GM23338 (cell line): ENCODE data around the gene ANO6. TPM values are rescaled to one million over a fixed set of nuclear protein-coding genes. Genes with fewer than 3 reads are reported as not detected.

Experiments
- ATAC-seq: fragments of 200-7000 bp; cut with Tn5 transposase; 3 replicates; pipeline ENCODE4 v1.9.1; 2020
- DNase-seq: peaks from one replicate; pipeline ENCODE4 v3.0.0-alpha.2; 2015; ENCODE audit warnings: low spot score
- H2AFZ ChIP-seq: fragments of 200-600 bp; sonication (generic); 2 replicates; pipeline ENCODE4 v1.8.0; 2016; ENCODE audit warnings: antibody characterized with exemption, mild to moderate bottlenecking, moderate library complexity
- H3F3A ChIP-seq: fragments of 200-600 bp; sonication (generic); replicated peaks from 2 replicates; pipeline ENCODE4 v1.8.0; 2017; ENCODE audit warnings: antibody characterized with exemption, mixed run types, low read depth
- H3K27ac ChIP-seq: fragments of 200-600 bp; sonication (generic); 2 replicates; pipeline ENCODE4 v1.6.1; 2016; ENCODE audit warnings: low read depth
- H3K27me3 ChIP-seq: fragments of 200-600 bp; sonication (generic); 2 replicates; pipeline ENCODE4 v1.8.0; 2016; ENCODE audit warnings: mild to moderate bottlenecking, mixed run types, moderate library complexity; ENCODE audit not compliant: insufficient read depth
- H3K36me3 ChIP-seq: fragments of 200-600 bp; sonication (generic); 2 replicates; pipeline ENCODE4 v1.8.0; 2016; ENCODE audit warnings: mild to moderate bottlenecking; ENCODE audit not compliant: insufficient read depth
- H3K4me1 ChIP-seq: fragments of 200-600 bp; sonication (generic); 2 replicates; pipeline ENCODE4 v1.8.0; 2016; ENCODE audit warnings: mild to moderate bottlenecking, moderate library complexity; ENCODE audit not compliant: insufficient read depth
- H3K4me2 ChIP-seq: fragments of 200-600 bp; sonication (generic); 2 replicates; pipeline ENCODE4 v1.7.1; 2017; ENCODE audit warnings: mixed run types
- H3K4me3 ChIP-seq: fragments of 200-600 bp; sonication (generic); 2 replicates; pipeline ENCODE4 v1.6.1; 2016; ENCODE audit warnings: mixed run types
- H3K79me2 ChIP-seq: fragments of 200-600 bp; sonication (generic); replicated peaks from 2 replicates; pipeline ENCODE4 v1.8.0; 2017; ENCODE audit warnings: mild to moderate bottlenecking; ENCODE audit not compliant: insufficient read depth
- H3K9me2 ChIP-seq: fragments of 200-600 bp; sonication (generic); 2 replicates; pipeline ENCODE4 v1.8.0; 2017; ENCODE audit not compliant: insufficient read depth
- H4K20me1 ChIP-seq: fragments of 200-600 bp; sonication (generic); replicated peaks from 2 replicates; pipeline ENCODE4 v1.8.0; 2017; ENCODE audit warnings: mild to moderate bottlenecking; ENCODE audit not compliant: insufficient read depth
- H3K27ac Mint-ChIP-seq: 2 replicates; pipeline ENCODE4 v1.8.0; 2020; ENCODE audit warnings: inconsistent platforms, mild to moderate bottlenecking, moderate library complexity, mixed read lengths
- H3K27me3 Mint-ChIP-seq: 3 replicates; pipeline ENCODE4 v1.8.0; 2022; ENCODE audit warnings: low read depth, mild to moderate bottlenecking, moderate library complexity, mixed read lengths, inconsistent platforms; ENCODE audit not compliant: insufficient read depth, poor library complexity
- H3K36me3 Mint-ChIP-seq: 3 replicates; pipeline ENCODE4 v1.8.0; 2021; ENCODE audit warnings: low read depth, mild to moderate bottlenecking, inconsistent platforms, moderate library complexity, mixed read lengths
- H3K4me1 Mint-ChIP-seq: 3 replicates; pipeline ENCODE4 v1.8.0; 2020; ENCODE audit warnings: mild to moderate bottlenecking, inconsistent platforms, mixed read lengths
- H3K4me3 Mint-ChIP-seq: 3 replicates; pipeline ENCODE4 v1.8.0; 2021; ENCODE audit warnings: moderate library complexity, mild to moderate bottlenecking, inconsistent platforms, mixed read lengths
- H3K9me3 Mint-ChIP-seq: 3 replicates; pipeline ENCODE4 v1.8.0; 2020; ENCODE audit warnings: moderate library complexity, mild to moderate bottlenecking, inconsistent platforms, mixed read lengths
- CREB1 ChIP-seq: fragments of 250-450 bp; sonication (Bioruptor Pico); IDR thresholded peaks from 2 replicates; pipeline ENCODE4 v1.5.0; 2020; ENCODE audit warnings: low read depth, mild to moderate bottlenecking, moderate library complexity
- EZH2 ChIP-seq: fragments of 200-600 bp; sonication (generic); IDR thresholded peaks from one replicate; pipeline ENCODE4 v1.8.0; 2017; ENCODE audit warnings: antibody characterized with exemption, mild to moderate bottlenecking, low read depth; ENCODE audit not compliant: unreplicated experiment
- EZH2phosphoT487 ChIP-seq: fragments of 200-600 bp; sonication (generic); IDR thresholded peaks from one replicate; pipeline ENCODE4 v1.8.1; 2018; ENCODE audit warnings: antibody characterized with exemption; ENCODE audit not compliant: unreplicated experiment
- JUNB ChIP-seq: IDR thresholded peaks from one replicate; pipeline ENCODE4 v1.6.1; 2016; ENCODE audit warnings: antibody characterized with exemption; ENCODE audit not compliant: unreplicated experiment
- NANOG ChIP-seq: IDR thresholded peaks from 2 replicates; pipeline ENCODE4 v1.6.1; 2016; ENCODE audit warnings: antibody characterized with exemption, borderline replicate concordance
- POLR2AphosphoS5 ChIP-seq: IDR thresholded peaks from 2 replicates; pipeline ENCODE4 v1.6.1; 2016; ENCODE audit warnings: antibody characterized with exemption, low read depth
- STAT1 ChIP-seq: IDR thresholded peaks from one replicate; pipeline ENCODE4 v1.6.1; 2016; ENCODE audit warnings: antibody characterized with exemption; ENCODE audit not compliant: unreplicated experiment
- ZNF114 ChIP-seq: fragments of 250-450 bp; sonication (Bioruptor Pico); IDR thresholded peaks from 2 replicates; pipeline ENCODE4 v1.5.0; 2020; ENCODE audit warnings: mild to moderate bottlenecking, moderate library complexity
- ZNF331 ChIP-seq: fragments of 250-450 bp; sonication (Bioruptor Pico); IDR thresholded peaks from 2 replicates; pipeline ENCODE4 v1.5.0; 2020; ENCODE audit warnings: low read depth, mild to moderate bottlenecking, moderate library complexity
- polyA plus RNA-seq: library from polyadenylated mRNA; unstranded; fragments of >200 nt; fragmentation: Nextera tagmentation; extraction: Ambion mirVana; gene quantifications from 2 replicates; pipeline ENCODE4 v1.2.1, GENCODE V29; 2016
- total RNA-seq: library from RNA; depleted of rRNA; stranded (reverse); fragments of >200 nt; shearing (Covaris generic); gene quantifications from 2 replicates; pipeline ENCODE4 v1.2.3, GENCODE V29; 2014
- TF ChIP-seq, protein P1 (sequence below): IDR thresholded peaks from 2 replicates; pipeline ENCODE4 v1.6.1; 2016; ENCODE audit warnings: antibody characterized with exemption
- TF ChIP-seq, protein P2 (sequence below): fragments of 250-450 bp; sonication (Bioruptor Pico); IDR thresholded peaks from 2 replicates; pipeline ENCODE4 v1.5.0; 2020; ENCODE audit warnings: mild to moderate bottlenecking, moderate library complexity
- TF ChIP-seq, protein P3 (sequence below), 2 experiments: fragments of 200-600 bp in 1 of 2; sonication (generic) in 1 of 2; conservative IDR thresholded peaks; 2 replicates each; pipeline versions ENCODE4 v1.5.1 to v1.6.1; 2016 to 2017; ENCODE audit warnings: antibody characterized with exemption in 2 of 2, low read depth in 2 of 2, mild to moderate bottlenecking in 2 of 2, moderate library complexity in 1 of 2
- TF ChIP-seq, protein P4 (sequence below): IDR thresholded peaks from one replicate; pipeline ENCODE4 v1.6.1; 2018; ENCODE audit warnings: antibody characterized with exemption; ENCODE audit not compliant: unreplicated experiment

Gene ANO6
- total and polyA plus RNA-seq, 2 experiments from 2014 or later: 21.1 to 48.9 TPM

DNA sequence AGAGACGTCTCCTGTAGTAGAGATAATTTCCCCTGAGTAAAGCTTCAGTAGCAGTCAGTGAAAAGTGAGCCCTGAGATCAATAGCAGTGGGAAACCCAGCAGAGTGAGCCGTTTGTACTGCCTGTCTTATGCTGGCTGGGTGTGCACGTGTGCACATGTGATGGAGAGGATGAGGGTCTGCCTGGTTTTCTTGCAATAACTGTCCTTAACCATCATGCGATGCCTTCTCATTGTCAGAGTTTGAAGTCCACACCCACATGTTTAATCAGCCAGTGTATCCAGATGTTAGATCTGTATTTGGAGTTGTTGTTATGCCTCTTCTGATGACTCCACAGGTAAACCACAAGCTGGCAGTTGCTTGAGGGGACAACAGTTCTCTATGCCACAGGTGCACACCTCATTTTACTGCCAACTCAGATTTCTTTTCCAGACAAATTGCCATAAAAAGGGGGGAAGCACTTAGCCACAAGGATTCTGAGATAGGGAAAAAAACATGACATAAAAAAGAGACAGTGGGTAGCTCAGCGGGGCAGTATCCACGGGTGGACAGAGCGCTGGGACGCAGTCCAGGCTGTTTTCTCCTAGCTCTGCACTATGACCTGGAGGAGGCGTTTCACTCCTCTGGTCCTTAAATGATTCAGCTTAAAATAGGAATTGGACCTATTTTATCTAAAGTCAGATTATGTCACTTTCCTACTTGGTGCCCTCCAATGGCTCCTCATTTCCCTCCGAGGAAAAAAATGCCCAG, 192.3 kb downstream of the ANO6 start:
- H3K36me3 ChIP-seq: peaks cover 29% of the 10 kb centered on the region
- Mint-ChIP-seq H3K27ac (no peak overlapping the region), H3K9me3 (no peaks in the 10 kb centered on the region), H3K4me1 (no peaks in the 10 kb centered on the region), H3K27me3 (no peaks in the 10 kb centered on the region), H3K4me3 (no peak overlapping the region), H3K36me3 (peaks cover 41% of the 10 kb centered on the region)
- H3K27ac ChIP-seq: no peak overlapping the region
- no peak overlapping the region for H3K4me3 ChIP-seq
- H2AFZ ChIP-seq: no peak overlapping the region
- no peak for TF ChIP-seq EZH2phosphoT487
- no peak for TF ChIP-seq NANOG
- TF ChIP-seq STAT1: no peak
- TF ChIP-seq CREB1 (CRISPR knock-in tag): no peak
- TF ChIP-seq, protein P1, sequence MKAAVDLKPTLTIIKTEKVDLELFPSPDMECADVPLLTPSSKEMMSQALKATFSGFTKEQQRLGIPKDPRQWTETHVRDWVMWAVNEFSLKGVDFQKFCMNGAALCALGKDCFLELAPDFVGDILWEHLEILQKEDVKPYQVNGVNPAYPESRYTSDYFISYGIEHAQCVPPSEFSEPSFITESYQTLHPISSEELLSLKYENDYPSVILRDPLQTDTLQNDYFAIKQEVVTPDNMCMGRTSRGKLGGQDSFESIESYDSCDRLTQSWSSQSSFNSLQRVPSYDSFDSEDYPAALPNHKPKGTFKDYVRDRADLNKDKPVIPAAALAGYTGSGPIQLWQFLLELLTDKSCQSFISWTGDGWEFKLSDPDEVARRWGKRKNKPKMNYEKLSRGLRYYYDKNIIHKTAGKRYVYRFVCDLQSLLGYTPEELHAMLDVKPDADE: no peak
- no peak for TF ChIP-seq ZNF331 (CRISPR knock-in tag)
- TF ChIP-seq EZH2: no peak
- TF ChIP-seq ZNF114 (CRISPR knock-in tag): no peak
- no peak for TF ChIP-seq POLR2AphosphoS5
- TF ChIP-seq, protein P2, sequence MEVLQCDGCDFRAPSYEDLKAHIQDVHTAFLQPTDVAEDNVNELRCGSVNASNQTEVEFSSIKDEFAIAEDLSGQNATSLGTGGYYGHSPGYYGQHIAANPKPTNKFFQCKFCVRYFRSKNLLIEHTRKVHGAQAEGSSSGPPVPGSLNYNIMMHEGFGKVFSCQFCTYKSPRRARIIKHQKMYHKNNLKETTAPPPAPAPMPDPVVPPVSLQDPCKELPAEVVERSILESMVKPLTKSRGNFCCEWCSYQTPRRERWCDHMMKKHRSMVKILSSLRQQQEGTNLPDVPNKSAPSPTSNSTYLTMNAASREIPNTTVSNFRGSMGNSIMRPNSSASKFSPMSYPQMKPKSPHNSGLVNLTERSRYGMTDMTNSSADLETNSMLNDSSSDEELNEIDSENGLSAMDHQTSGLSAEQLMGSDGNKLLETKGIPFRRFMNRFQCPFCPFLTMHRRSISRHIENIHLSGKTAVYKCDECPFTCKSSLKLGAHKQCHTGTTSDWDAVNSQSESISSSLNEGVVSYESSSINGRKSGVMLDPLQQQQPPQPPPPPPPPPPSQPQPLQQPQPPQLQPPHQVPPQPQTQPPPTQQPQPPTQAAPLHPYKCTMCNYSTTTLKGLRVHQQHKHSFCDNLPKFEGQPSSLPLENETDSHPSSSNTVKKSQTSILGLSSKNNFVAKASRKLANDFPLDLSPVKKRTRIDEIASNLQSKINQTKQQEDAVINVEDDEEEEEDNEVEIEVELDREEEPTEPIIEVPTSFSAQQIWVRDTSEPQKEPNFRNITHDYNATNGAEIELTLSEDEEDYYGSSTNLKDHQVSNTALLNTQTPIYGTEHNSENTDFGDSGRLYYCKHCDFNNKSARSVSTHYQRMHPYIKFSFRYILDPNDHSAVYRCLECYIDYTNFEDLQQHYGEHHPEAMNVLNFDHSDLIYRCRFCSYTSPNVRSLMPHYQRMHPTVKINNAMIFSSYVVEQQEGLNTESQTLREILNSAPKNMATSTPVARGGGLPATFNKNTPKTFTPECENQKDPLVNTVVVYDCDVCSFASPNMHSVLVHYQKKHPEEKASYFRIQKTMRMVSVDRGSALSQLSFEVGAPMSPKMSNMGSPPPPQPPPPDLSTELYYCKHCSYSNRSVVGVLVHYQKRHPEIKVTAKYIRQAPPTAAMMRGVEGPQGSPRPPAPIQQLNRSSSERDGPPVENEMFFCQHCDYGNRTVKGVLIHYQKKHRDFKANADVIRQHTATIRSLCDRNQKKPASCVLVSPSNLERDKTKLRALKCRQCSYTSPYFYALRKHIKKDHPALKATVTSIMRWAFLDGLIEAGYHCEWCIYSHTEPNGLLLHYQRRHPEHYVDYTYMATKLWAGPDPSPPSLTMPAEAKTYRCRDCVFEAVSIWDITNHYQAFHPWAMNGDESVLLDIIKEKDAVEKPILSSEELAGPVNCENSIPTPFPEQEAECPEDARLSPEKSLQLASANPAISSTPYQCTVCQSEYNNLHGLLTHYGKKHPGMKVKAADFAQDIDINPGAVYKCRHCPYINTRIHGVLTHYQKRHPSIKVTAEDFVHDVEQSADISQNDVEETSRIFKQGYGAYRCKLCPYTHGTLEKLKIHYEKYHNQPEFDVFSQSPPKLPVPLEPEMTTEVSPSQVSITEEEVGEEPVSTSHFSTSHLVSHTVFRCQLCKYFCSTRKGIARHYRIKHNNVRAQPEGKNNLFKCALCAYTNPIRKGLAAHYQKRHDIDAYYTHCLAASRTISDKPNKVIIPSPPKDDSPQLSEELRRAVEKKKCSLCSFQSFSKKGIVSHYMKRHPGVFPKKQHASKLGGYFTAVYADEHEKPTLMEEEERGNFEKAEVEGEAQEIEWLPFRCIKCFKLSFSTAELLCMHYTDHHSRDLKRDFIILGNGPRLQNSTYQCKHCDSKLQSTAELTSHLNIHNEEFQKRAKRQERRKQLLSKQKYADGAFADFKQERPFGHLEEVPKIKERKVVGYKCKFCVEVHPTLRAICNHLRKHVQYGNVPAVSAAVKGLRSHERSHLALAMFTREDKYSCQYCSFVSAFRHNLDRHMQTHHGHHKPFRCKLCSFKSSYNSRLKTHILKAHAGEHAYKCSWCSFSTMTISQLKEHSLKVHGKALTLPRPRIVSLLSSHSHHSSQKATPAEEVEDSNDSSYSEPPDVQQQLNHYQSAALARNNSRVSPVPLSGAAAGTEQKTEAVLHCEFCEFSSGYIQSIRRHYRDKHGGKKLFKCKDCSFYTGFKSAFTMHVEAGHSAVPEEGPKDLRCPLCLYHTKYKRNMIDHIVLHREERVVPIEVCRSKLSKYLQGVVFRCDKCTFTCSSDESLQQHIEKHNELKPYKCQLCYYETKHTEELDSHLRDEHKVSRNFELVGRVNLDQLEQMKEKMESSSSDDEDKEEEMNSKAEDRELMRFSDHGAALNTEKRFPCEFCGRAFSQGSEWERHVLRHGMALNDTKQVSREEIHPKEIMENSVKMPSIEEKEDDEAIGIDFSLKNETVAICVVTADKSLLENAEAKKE (CRISPR knock-in tag): no peak
- TF ChIP-seq JUNB: no peak
- TF ChIP-seq, protein P3, sequence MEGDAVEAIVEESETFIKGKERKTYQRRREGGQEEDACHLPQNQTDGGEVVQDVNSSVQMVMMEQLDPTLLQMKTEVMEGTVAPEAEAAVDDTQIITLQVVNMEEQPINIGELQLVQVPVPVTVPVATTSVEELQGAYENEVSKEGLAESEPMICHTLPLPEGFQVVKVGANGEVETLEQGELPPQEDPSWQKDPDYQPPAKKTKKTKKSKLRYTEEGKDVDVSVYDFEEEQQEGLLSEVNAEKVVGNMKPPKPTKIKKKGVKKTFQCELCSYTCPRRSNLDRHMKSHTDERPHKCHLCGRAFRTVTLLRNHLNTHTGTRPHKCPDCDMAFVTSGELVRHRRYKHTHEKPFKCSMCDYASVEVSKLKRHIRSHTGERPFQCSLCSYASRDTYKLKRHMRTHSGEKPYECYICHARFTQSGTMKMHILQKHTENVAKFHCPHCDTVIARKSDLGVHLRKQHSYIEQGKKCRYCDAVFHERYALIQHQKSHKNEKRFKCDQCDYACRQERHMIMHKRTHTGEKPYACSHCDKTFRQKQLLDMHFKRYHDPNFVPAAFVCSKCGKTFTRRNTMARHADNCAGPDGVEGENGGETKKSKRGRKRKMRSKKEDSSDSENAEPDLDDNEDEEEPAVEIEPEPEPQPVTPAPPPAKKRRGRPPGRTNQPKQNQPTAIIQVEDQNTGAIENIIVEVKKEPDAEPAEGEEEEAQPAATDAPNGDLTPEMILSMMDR (conservative IDR thresholded peaks at IDR 0.05; ENCODE audit: low read depth in 2 of 2): no peak
- TF ChIP-seq, protein P4, sequence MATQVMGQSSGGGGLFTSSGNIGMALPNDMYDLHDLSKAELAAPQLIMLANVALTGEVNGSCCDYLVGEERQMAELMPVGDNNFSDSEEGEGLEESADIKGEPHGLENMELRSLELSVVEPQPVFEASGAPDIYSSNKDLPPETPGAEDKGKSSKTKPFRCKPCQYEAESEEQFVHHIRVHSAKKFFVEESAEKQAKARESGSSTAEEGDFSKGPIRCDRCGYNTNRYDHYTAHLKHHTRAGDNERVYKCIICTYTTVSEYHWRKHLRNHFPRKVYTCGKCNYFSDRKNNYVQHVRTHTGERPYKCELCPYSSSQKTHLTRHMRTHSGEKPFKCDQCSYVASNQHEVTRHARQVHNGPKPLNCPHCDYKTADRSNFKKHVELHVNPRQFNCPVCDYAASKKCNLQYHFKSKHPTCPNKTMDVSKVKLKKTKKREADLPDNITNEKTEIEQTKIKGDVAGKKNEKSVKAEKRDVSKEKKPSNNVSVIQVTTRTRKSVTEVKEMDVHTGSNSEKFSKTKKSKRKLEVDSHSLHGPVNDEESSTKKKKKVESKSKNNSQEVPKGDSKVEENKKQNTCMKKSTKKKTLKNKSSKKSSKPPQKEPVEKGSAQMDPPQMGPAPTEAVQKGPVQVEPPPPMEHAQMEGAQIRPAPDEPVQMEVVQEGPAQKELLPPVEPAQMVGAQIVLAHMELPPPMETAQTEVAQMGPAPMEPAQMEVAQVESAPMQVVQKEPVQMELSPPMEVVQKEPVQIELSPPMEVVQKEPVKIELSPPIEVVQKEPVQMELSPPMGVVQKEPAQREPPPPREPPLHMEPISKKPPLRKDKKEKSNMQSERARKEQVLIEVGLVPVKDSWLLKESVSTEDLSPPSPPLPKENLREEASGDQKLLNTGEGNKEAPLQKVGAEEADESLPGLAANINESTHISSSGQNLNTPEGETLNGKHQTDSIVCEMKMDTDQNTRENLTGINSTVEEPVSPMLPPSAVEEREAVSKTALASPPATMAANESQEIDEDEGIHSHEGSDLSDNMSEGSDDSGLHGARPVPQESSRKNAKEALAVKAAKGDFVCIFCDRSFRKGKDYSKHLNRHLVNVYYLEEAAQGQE: no peak
- H4K20me1 ChIP-seq: no peaks in the 10 kb centered on the region; the same call in 1 of the 2 replicates
- ATAC-seq (no peak), DNase-seq (no peak)
- no peak overlapping the region for H3K4me2 ChIP-seq
- H3K79me2 ChIP-seq: no peaks in the 10 kb centered on the region
- no peaks in the 10 kb centered on the region for H3F3A ChIP-seq
- H3K9me2 ChIP-seq: no peaks in the 10 kb centered on the region
- H3K4me1 ChIP-seq: no peaks in the 10 kb centered on the region
- no peaks in the 10 kb centered on the region for H3K27me3 ChIP-seq
